Neural progenitor cell (in vitro differentiated cells): ENCODE results near the gene FIBCD1. TPM values are rescaled to one million over a fixed set of nuclear protein-coding genes. Genes with fewer than 3 reads are reported as not detected.

ENCODE experiments used
- DNase-seq: peaks from one replicate; pipeline ENCODE4 v3.0.0-alpha.2; 2016; ENCODE audit warnings: low spot score
- H2AFZ ChIP-seq: fragments of 200-600 bp; sonication (generic); replicated peaks from 2 replicates; pipeline ENCODE4 v1.6.1; 2016; ENCODE audit warnings: antibody characterized with exemption
- H3F3A ChIP-seq: fragments of 200-600 bp; sonication (generic); 2 replicates; pipeline ENCODE4 v1.6.1; 2016; ENCODE audit warnings: antibody characterized with exemption, low read depth
- H3K27ac ChIP-seq: fragments of 200-600 bp; sonication (generic); 2 replicates; pipeline ENCODE4 v1.5.1; 2016; ENCODE audit warnings: mild to moderate bottlenecking
- H3K27me3 ChIP-seq: fragments of 200-600 bp; sonication (generic); 2 replicates; pipeline ENCODE4 v1.6.1; 2016; ENCODE audit warnings: mild to moderate bottlenecking, moderate library complexity
- H3K36me3 ChIP-seq: fragments of 200-600 bp; sonication (generic); 2 replicates; pipeline ENCODE4 v1.5.1; 2016
- H3K4me1 ChIP-seq: fragments of 200-600 bp; sonication (generic); 2 replicates; pipeline ENCODE4 v1.6.1; 2016; ENCODE audit warnings: mixed run types
- H3K4me2 ChIP-seq: fragments of 200-600 bp; sonication (generic); 2 replicates; pipeline ENCODE4 v1.6.1; 2016
- H3K4me3 ChIP-seq: fragments of 200-600 bp; sonication (generic); 2 replicates; pipeline ENCODE4 v1.5.1; 2016
- H3K79me2 ChIP-seq: fragments of 200-600 bp; sonication (generic); 2 replicates; pipeline ENCODE4 v1.6.1; 2016; ENCODE audit warnings: low read depth
- H3K9ac ChIP-seq: fragments of 200-600 bp; sonication (generic); 2 replicates; pipeline ENCODE4 v1.6.1; 2016
- H3K9me3 ChIP-seq: fragments of 200-600 bp; sonication (generic); 2 replicates; pipeline ENCODE4 v1.5.1; 2016; ENCODE audit warnings: low read depth
- H4K20me1 ChIP-seq: fragments of 200-600 bp; sonication (generic); 2 replicates; pipeline ENCODE4 v1.6.1; 2016; ENCODE audit warnings: low read depth
- H3K27ac Mint-ChIP-seq: 3 replicates; pipeline ENCODE4 v1.8.0; 2021; ENCODE audit warnings: mixed read lengths
- H3K27me3 Mint-ChIP-seq: 2 replicates; pipeline ENCODE4 v1.8.0; 2022; ENCODE audit warnings: low read depth, mild to moderate bottlenecking, inconsistent platforms, moderate library complexity, mixed read lengths; ENCODE audit not compliant: insufficient read depth
- H3K36me3 Mint-ChIP-seq: 3 replicates; pipeline ENCODE4 v1.8.0; 2021; ENCODE audit warnings: mixed read lengths
- H3K4me1 Mint-ChIP-seq: 3 replicates; pipeline ENCODE4 v1.8.0; 2021; ENCODE audit warnings: mixed read lengths
- H3K4me3 Mint-ChIP-seq: 3 replicates; pipeline ENCODE4 v1.8.0; 2021; ENCODE audit warnings: mild to moderate bottlenecking, moderate library complexity, mixed read lengths
- H3K9me3 Mint-ChIP-seq: 3 replicates; pipeline ENCODE4 v1.8.0; 2020; ENCODE audit warnings: mixed read lengths
- CTCF ChIP-seq: fragments of 200-600 bp; sonication (generic); IDR thresholded peaks from 2 replicates; pipeline ENCODE4 v1.5.1; 2017; ENCODE audit warnings: antibody characterized with exemption, mild to moderate bottlenecking
- EZH2 ChIP-seq: fragments of 200-600 bp; sonication (generic); IDR thresholded peaks from 2 replicates; pipeline ENCODE4 v1.6.1; 2017; ENCODE audit warnings: antibody characterized with exemption, mild to moderate bottlenecking, moderate library complexity
- EZH2phosphoT487 ChIP-seq: fragments of 200-600 bp; sonication (generic); IDR thresholded peaks from 2 replicates; pipeline ENCODE4 v1.6.1; 2017; ENCODE audit warnings: antibody characterized with exemption
- total RNA-seq: library from RNA; depleted of rRNA; stranded (reverse); fragments of >200 nt; gene quantifications from 2 replicates; pipeline ENCODE4 v1.2.3, GENCODE V29; 2015; ENCODE audit warnings: low replicate concordance

FIBCD1 gene
- total RNA-seq, 1 donor from 2014 or later: 1.8 TPM

GRCh38 chr9:130873966-130874365 lies 65.1 kb downstream of the FIBCD1 start:
- H3K27me3 Mint-ChIP-seq: peaks cover 5% of the 10 kb centered on the region
- H3K4me3 Mint-ChIP-seq: no peak overlapping the region
- H2AFZ ChIP-seq: no peak overlapping the region
- H3K9ac ChIP-seq: no peak overlapping the region
- no peak for DNase-seq
- peaks cover 21% of the 10 kb centered on the region for H3K79me2 ChIP-seq
- peaks cover 42% of the 10 kb centered on the region for H3K36me3 Mint-ChIP-seq
- H3K36me3 ChIP-seq: peaks cover under 1% of the 10 kb centered on the region
- H3K4me2 ChIP-seq: no peak overlapping the region
- H3K4me1 ChIP-seq: peaks cover 6% of the 10 kb centered on the region
- H3F3A ChIP-seq: peaks cover 5% of the 10 kb centered on the region
- TF ChIP-seq EZH2: no peak
- no peak for TF ChIP-seq EZH2phosphoT487
- no peak for TF ChIP-seq CTCF
- no peak overlapping the region for H3K27ac ChIP-seq
- H3K9me3 ChIP-seq: no peaks in the 10 kb centered on the region
- no peak overlapping the region for H3K27ac Mint-ChIP-seq
- peaks cover 32% of the 10 kb centered on the region for H3K4me1 Mint-ChIP-seq
- H4K20me1 ChIP-seq: peaks cover 47% of the 10 kb centered on the region
- H3K4me3 ChIP-seq: no peak overlapping the region
- H3K27me3 ChIP-seq: no peaks in the 10 kb centered on the region
- H3K9me3 Mint-ChIP-seq: no peaks in the 10 kb centered on the region

- Histone ChIP-seq H3K27ac (no peak overlapping the region), H3K4me2 (no peak overlapping the region), H3K9me3 (no peaks in the 10 kb centered on the region), H3K4me3 (no peak overlapping the region), H3K79me2 (peaks cover 30% of the 10 kb centered on the region), H3F3A (peaks cover 5% of the 10 kb centered on the region), H4K20me1 (peaks cover 55% of the 10 kb centered on the region), H3K36me3 (no peaks in the 10 kb centered on the region), H3K27me3 (no peaks in the 10 kb centered on the region), H3K9ac (no peak overlapping the region), H2AFZ (no peak overlapping the region), H3K4me1 (peaks cover 6% of the 10 kb centered on the region)
- TF ChIP-seq EZH2: no peak
- TF ChIP-seq CTCF: no peak
- no peak for TF ChIP-seq EZH2phosphoT487
- peaks cover 5% of the 10 kb centered on the region for H3K27me3 Mint-ChIP-seq
- no peak overlapping the region for H3K27ac Mint-ChIP-seq
- H3K4me3 Mint-ChIP-seq: no peak overlapping the region
- no peaks in the 10 kb centered on the region for H3K9me3 Mint-ChIP-seq
- peaks cover 43% of the 10 kb centered on the region for H3K36me3 Mint-ChIP-seq
- peaks cover 34% of the 10 kb centered on the region for H3K4me1 Mint-ChIP-seq
- DNase-seq: no peak
These were observed 66.0 kb downstream of the FIBCD1 start for GRCh38 chr9:130872912-130873503.

DNA sequence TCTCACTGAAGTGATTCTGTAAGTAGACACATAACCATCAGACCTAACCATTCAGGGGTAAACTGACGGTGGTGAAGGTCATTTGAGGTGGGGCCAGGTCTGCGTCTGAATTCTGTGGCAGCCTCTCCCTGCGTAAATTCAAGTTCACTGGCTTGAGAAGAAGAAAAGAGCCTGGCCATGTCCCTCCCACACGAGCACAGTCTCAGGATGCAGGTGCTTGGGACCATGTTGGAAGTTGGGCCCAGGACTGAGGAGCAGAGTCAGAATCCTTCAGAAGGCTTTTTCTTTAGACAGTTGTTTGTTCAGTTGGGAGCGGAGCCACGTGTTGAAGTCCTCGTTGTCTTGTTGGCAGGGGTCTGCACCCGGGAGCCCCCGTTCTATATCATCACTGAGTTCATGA lies 66.5 kb downstream of the FIBCD1 start:
- Histone ChIP-seq H3K4me1 (peaks cover 6% of the 10 kb centered on the region), H3K27ac (no peak overlapping the region), H3K9me3 (no peaks in the 10 kb centered on the region), H3K79me2 (peaks cover 35% of the 10 kb centered on the region), H3K27me3 (no peaks in the 10 kb centered on the region), H3F3A (peaks cover 5% of the 10 kb centered on the region), H2AFZ (no peak overlapping the region), H3K36me3 (no peaks in the 10 kb centered on the region), H3K9ac (no peak overlapping the region), H3K4me3 (no peak overlapping the region), H3K4me2 (no peak overlapping the region), H4K20me1 (peaks cover 60% of the 10 kb centered on the region)
- no peak for DNase-seq
- Mint-ChIP-seq H3K4me1 (peaks cover 34% of the 10 kb centered on the region), H3K36me3 (peaks cover 43% of the 10 kb centered on the region), H3K27ac (no peak overlapping the region), H3K9me3 (no peaks in the 10 kb centered on the region), H3K27me3 (peaks cover 5% of the 10 kb centered on the region), H3K4me3 (no peak overlapping the region)
- no peak for TF ChIP-seq EZH2phosphoT487
- no peak for TF ChIP-seq EZH2
- TF ChIP-seq CTCF: no peak
